ENCODE results near the gene DLK1. TPM values are rescaled to one million over a fixed set of nuclear protein-coding genes. Genes with fewer than 3 reads are reported as not detected.

The DLK1 gene
- total RNA-seq, 1 donor from 2014 or later, result not detected

GRCh38 chr14:100688051-100688450, 38.6 kb upstream of the DLK1 start:
- Mint-ChIP-seq H3K9me3 (no peaks in the 10 kb centered on the region), H3K27me3 (no peaks in the 10 kb centered on the region), H3K36me3 (ENCODE audit: low read depth) (no peaks in the 10 kb centered on the region), H3K4me3 (no peak overlapping the region), H3K4me1 (no peaks in the 10 kb centered on the region), H3K27ac (no peak overlapping the region)
- intact Hi-C loops (cut with micrococcal nuclease), result no loop called here
- no peak for DNase-seq

- Mint-ChIP-seq H3K27ac (no peak overlapping the region), H3K4me3 (no peak overlapping the region), H3K9me3 (no peaks in the 10 kb centered on the region), H3K4me1 (no peaks in the 10 kb centered on the region), H3K36me3 (ENCODE audit: low read depth) (no peaks in the 10 kb centered on the region), H3K27me3 (no peaks in the 10 kb centered on the region)
- intact Hi-C loops (cut with micrococcal nuclease), result no loop called here
- no peak for DNase-seq
Measured at GRCh38 chr14:100688598-100689461, 37.9 kb upstream of the DLK1 start.

GRCh38 chr14:100690672-100691071, 36.0 kb upstream of the DLK1 start:
- Mint-ChIP-seq H3K9me3 (no peaks in the 10 kb centered on the region), H3K36me3 (ENCODE audit: low read depth) (no peaks in the 10 kb centered on the region), H3K4me1 (no peaks in the 10 kb centered on the region), H3K27me3 (no peaks in the 10 kb centered on the region), H3K27ac (no peak overlapping the region), H3K4me3 (no peak overlapping the region)
- intact Hi-C loops (cut with micrococcal nuclease), result no loop called here
- DNase-seq, result no peak

- Mint-ChIP-seq H3K27me3 (no peaks in the 10 kb centered on the region), H3K4me1 (no peaks in the 10 kb centered on the region), H3K36me3 (ENCODE audit: low read depth) (no peaks in the 10 kb centered on the region), H3K4me3 (no peak overlapping the region), H3K27ac (no peak overlapping the region), H3K9me3 (no peaks in the 10 kb centered on the region)
- intact Hi-C loops (cut with micrococcal nuclease), result no loop called here
- DNase-seq, result no peak
Measured at GRCh38 chr14:100691395-100692056, 35.2 kb upstream of the DLK1 start.

- Mint-ChIP-seq H3K36me3 (ENCODE audit: low read depth) (no peaks in the 10 kb centered on the region), H3K4me1 (no peaks in the 10 kb centered on the region)
Measured at GRCh38 chr14:100692256-100692655, 34.4 kb upstream of the DLK1 start.

GRCh38 chr14:100692859-100693558, 33.7 kb upstream of the DLK1 start:
- no peak for DNase-seq

More at GRCh38 chr14:100692256-100692655, 34.4 kb upstream of the DLK1 start:
- Mint-ChIP-seq H3K9me3 (no peaks in the 10 kb centered on the region), H3K27ac (no peak overlapping the region), H3K4me3 (no peak overlapping the region), H3K27me3 (no peaks in the 10 kb centered on the region)
- no peak for DNase-seq
- intact Hi-C loops (cut with micrococcal nuclease), result no loop called here

GRCh38 chr14:100693877-100694578, 32.7 kb upstream of the DLK1 start:
- DNase-seq, result no peak

More at GRCh38 chr14:100692859-100693558, 33.7 kb upstream of the DLK1 start:
- Mint-ChIP-seq H3K27me3 (no peaks in the 10 kb centered on the region), H3K4me1 (no peaks in the 10 kb centered on the region), H3K36me3 (ENCODE audit: low read depth) (no peaks in the 10 kb centered on the region), H3K4me3 (no peak overlapping the region), H3K27ac (no peak overlapping the region), H3K9me3 (no peaks in the 10 kb centered on the region)
- intact Hi-C loops (cut with micrococcal nuclease), result no loop called here

GRCh38 chr14:100694579-100695422, 31.9 kb upstream of the DLK1 start:
- Mint-ChIP-seq H3K4me3 (no peak overlapping the region), H3K36me3 (ENCODE audit: low read depth) (no peaks in the 10 kb centered on the region), H3K27me3 (no peaks in the 10 kb centered on the region), H3K9me3 (no peaks in the 10 kb centered on the region), H3K4me1 (no peaks in the 10 kb centered on the region), H3K27ac (no peak overlapping the region)
- intact Hi-C loops (cut with micrococcal nuclease), result no loop called here
- DNase-seq, result no peak

More at GRCh38 chr14:100693877-100694578, 32.7 kb upstream of the DLK1 start:
- Mint-ChIP-seq H3K27ac (no peak overlapping the region), H3K9me3 (no peaks in the 10 kb centered on the region), H3K4me1 (no peaks in the 10 kb centered on the region), H3K36me3 (ENCODE audit: low read depth) (no peaks in the 10 kb centered on the region), H3K27me3 (no peaks in the 10 kb centered on the region), H3K4me3 (no peak overlapping the region)
- intact Hi-C loops (cut with micrococcal nuclease), result no loop called here

- Mint-ChIP-seq H3K36me3 (ENCODE audit: low read depth) (no peaks in the 10 kb centered on the region), H3K27me3 (no peaks in the 10 kb centered on the region), H3K4me3 (no peak overlapping the region), H3K27ac (no peak overlapping the region), H3K4me1 (no peaks in the 10 kb centered on the region), H3K9me3 (no peaks in the 10 kb centered on the region)
- intact Hi-C loops (cut with micrococcal nuclease), result no loop called here
- DNase-seq, result no peak
Measured at GRCh38 chr14:100695423-100695738, 31.3 kb upstream of the DLK1 start.

GRCh38 chr14:100696008-100696407, 30.7 kb upstream of the DLK1 start:
- intact Hi-C loops (cut with micrococcal nuclease), result no loop called here
- no peaks in the 10 kb centered on the region for H3K9me3 Mint-ChIP-seq
- no peaks in the 10 kb centered on the region for H3K36me3 Mint-ChIP-seq (ENCODE audit: low read depth)
- no peaks in the 10 kb centered on the region for H3K4me1 Mint-ChIP-seq
- no peak overlapping the region for H3K4me3 Mint-ChIP-seq
- no peak overlapping the region for H3K27ac Mint-ChIP-seq
- no peaks in the 10 kb centered on the region for H3K27me3 Mint-ChIP-seq
- DNase-seq, result no peak

- Mint-ChIP-seq H3K36me3 (ENCODE audit: low read depth) (no peaks in the 10 kb centered on the region), H3K4me3 (no peak overlapping the region), H3K4me1 (no peaks in the 10 kb centered on the region), H3K9me3 (no peaks in the 10 kb centered on the region), H3K27me3 (no peaks in the 10 kb centered on the region), H3K27ac (no peak overlapping the region)
- intact Hi-C loops (cut with micrococcal nuclease), result no loop called here
- no peak for DNase-seq
Measured at GRCh38 chr14:100696590-100696989, 30.1 kb upstream of the DLK1 start.

- H3K27me3 Mint-ChIP-seq, result no peaks in the 10 kb centered on the region
- H3K9me3 Mint-ChIP-seq, result no peaks in the 10 kb centered on the region
- no peak for DNase-seq
- intact Hi-C loops (cut with micrococcal nuclease), result no loop called here
- H3K36me3 Mint-ChIP-seq (ENCODE audit: low read depth), result no peaks in the 10 kb centered on the region
- no peak overlapping the region for H3K27ac Mint-ChIP-seq
- no peaks in the 10 kb centered on the region for H3K4me1 Mint-ChIP-seq
- H3K4me3 Mint-ChIP-seq, result no peak overlapping the region
Measured at GRCh38 chr14:100698066-100698465, 28.6 kb upstream of the DLK1 start.

Measured in activated CD4-positive, alpha-beta T cell treated with anti-CD3 and anti-CD28 coated beads, Interleukin-2, amount 10 ng/mL, durations not matched to agents 24 days and 14 days (primary cell).